K562 (cell line): Measurements from ENCODE around the gene QKI. TPM values are rescaled to one million over a fixed set of nuclear protein-coding genes. Genes with fewer than 3 reads are reported as not detected.

ENCODE experiments used
- CCNT2 ChIP-seq: IDR thresholded peaks from 2 replicates; pipeline ENCODE4 v1.6.1; 2011; ENCODE audit warnings: borderline replicate concordance, low read depth, mild to moderate bottlenecking, moderate library complexity, mixed read lengths, low read length; ENCODE audit not compliant: insufficient read length; ENCODE audit errors: extremely low read depth
- DPF2 ChIP-seq: fragments of 450-650 bp; IDR thresholded peaks from 2 replicates; pipeline ENCODE4 v1.6.1; 2016
- EGR1 ChIP-seq: fragments of 450-650 bp; conservative IDR thresholded peaks from 2 replicates; pipeline ENCODE4 v1.6.1; 2017; ENCODE audit warnings: mild to moderate bottlenecking
- EP300 ChIP-seq: IDR thresholded peaks from 2 replicates; pipeline ENCODE4 v1.6.1; 2012; ENCODE audit warnings: low read length, improper control_type of control experiment
- ETS2 ChIP-seq: IDR thresholded peaks from 2 replicates; pipeline ENCODE4 v1.6.1; 2016; ENCODE audit warnings: borderline replicate concordance, missing genetic modification characterization, mild to moderate bottlenecking, moderate library complexity, missing compliant biosample characterization; ENCODE audit not compliant: poor library complexity, severe bottlenecking
- FOXJ3 ChIP-seq: sonication (generic); formaldehyde crosslinking; IDR thresholded peaks from 2 replicates; pipeline ENCODE4 v1.4.0; 2020; ENCODE audit warnings: mild to moderate bottlenecking, missing genetic modification reagents
- FOXK2 ChIP-seq, 2 experiments: fragments of 450-650 bp; IDR thresholded peaks in 1 of 2; conservative IDR thresholded peaks in 1 of 2; 2 replicates each; pipeline ENCODE4 v1.6.1; 2016; ENCODE audit warnings: low read depth in 2 of 2, mild to moderate bottlenecking in 1 of 2
- MBD2 ChIP-seq: sonication (generic); IDR thresholded peaks from 2 replicates; pipeline ENCODE4 v1.6.1; 2016; ENCODE audit warnings: low read depth, borderline replicate concordance
- MTA1 ChIP-seq: fragments of 450-650 bp; IDR thresholded peaks from 2 replicates; pipeline ENCODE4 v1.6.1; 2017; ENCODE audit warnings: borderline replicate concordance
- NEUROD1 ChIP-seq: fragments of 150-350 bp; IDR thresholded peaks from 2 replicates; pipeline ENCODE4 v1.6.1; 2014; ENCODE audit warnings: borderline replicate concordance, low read length, low read depth; ENCODE audit not compliant: partially characterized antibody
- OTX1 ChIP-seq: fragments of 450-650 bp; formaldehyde crosslinking; IDR thresholded peaks from 2 replicates; pipeline ENCODE4 v1.4.0; 2022; ENCODE audit warnings: mild to moderate bottlenecking
- PHF20 ChIP-seq: fragments of 450-650 bp; IDR thresholded peaks from 2 replicates; pipeline ENCODE4 v1.6.1; 2018; ENCODE audit not compliant: partially characterized antibody
- POU5F1 ChIP-seq: fragments of 150-350 bp; IDR thresholded peaks from 2 replicates; pipeline ENCODE4 v1.6.1; 2014; ENCODE audit warnings: borderline replicate concordance, low read length, low read depth, mild to moderate bottlenecking; ENCODE audit not compliant: partially characterized antibody
- RUNX1 ChIP-seq: sonication (generic); IDR thresholded peaks from 2 replicates; pipeline ENCODE4 v1.6.1; 2016; ENCODE audit warnings: antibody characterized with exemption, low read depth
- SAFB2 ChIP-seq: fragments of 200-400 bp; formaldehyde crosslinking; IDR thresholded peaks from 2 replicates; pipeline ENCODE4 v1.6.1; 2018; ENCODE audit warnings: borderline replicate concordance, low read length, low read depth, moderate library complexity; ENCODE audit not compliant: severe bottlenecking
- SMAD4 ChIP-seq: fragments of 250-450 bp; sonication (Bioruptor Pico); conservative IDR thresholded peaks from 2 replicates; pipeline ENCODE4 v1.8.0; 2021; ENCODE audit warnings: inconsistent platforms, mild to moderate bottlenecking, moderate library complexity
- SRSF9 ChIP-seq: fragments of 200-400 bp; formaldehyde crosslinking; IDR thresholded peaks from 2 replicates; pipeline ENCODE4 v1.6.1; 2017; ENCODE audit warnings: low read depth, low read length, borderline replicate concordance
- TCF7L2 ChIP-seq: fragments of 150-350 bp; IDR thresholded peaks from 2 replicates; pipeline ENCODE4 v1.6.1; 2016; ENCODE audit warnings: low read depth, mild to moderate bottlenecking, low read length, moderate library complexity
- TEAD2 ChIP-seq: fragments of 450-650 bp; IDR thresholded peaks from 2 replicates; pipeline ENCODE4 v1.6.1; 2016; ENCODE audit warnings: missing genetic modification characterization, control low read depth, missing compliant biosample characterization
- ZFPM2 ChIP-seq: fragments of 250-450 bp; sonication (Bioruptor Pico); IDR thresholded peaks from 2 replicates; pipeline ENCODE4 v1.5.1; 2022; ENCODE audit warnings: mild to moderate bottlenecking
- ZKSCAN1 ChIP-seq: fragments of 150-350 bp; IDR thresholded peaks from 2 replicates; pipeline ENCODE4 v1.6.1; 2016; ENCODE audit warnings: low read depth, low read length
- ZNF12 ChIP-seq: sonication (generic); formaldehyde crosslinking; IDR thresholded peaks from 2 replicates; pipeline ENCODE4 v1.4.0; 2020; ENCODE audit warnings: mild to moderate bottlenecking, missing genetic modification reagents
- ZNF121 ChIP-seq: sonication (generic); formaldehyde crosslinking; conservative IDR thresholded peaks from 2 replicates; pipeline ENCODE4 v1.8.0; 2022; ENCODE audit warnings: missing genetic modification reagents
- ZNF436 ChIP-seq: fragments of 250-450, 450-650 bp; sonication (Bioruptor Pico); formaldehyde crosslinking; IDR thresholded peaks from 2 replicates; pipeline ENCODE4 v1.7.0; 2020; ENCODE audit warnings: mild to moderate bottlenecking
- ZNF696 ChIP-seq: fragments of 250-450 bp; sonication (Bioruptor Pico); conservative IDR thresholded peaks from 2 replicates; pipeline ENCODE4 v1.4.0; 2020; ENCODE audit warnings: mild to moderate bottlenecking, moderate library complexity
- polyA plus RNA-seq, 8 experiments: library from polyadenylated mRNA; depleted of rRNA in 4 of 8; stranded (reverse) in 5 of 8; unstranded in 3 of 8; fragments of >200 nt; fragmentation: Nextera tagmentation in 2 of 8; fragmentation: Illumina TruSeq in 1 of 8; extraction: Ambion mirVana in 2 of 8; extraction: Trizol in 1 of 8; gene quantifications; 2 replicates each; pipeline versions ENCODE4 v1.2.1 to v1.2.3, GENCODE V29; 2011 to 2014; ENCODE audit warnings: inconsistent platforms in 1 of 8, missing spikeins in 1 of 8
- total RNA-seq, 7 experiments: library from RNA; depleted of rRNA in 6 of 7; stranded (reverse); fragments of >200 nt in 6 of 7; fragmentation: Illumina TruSeq in 2 of 7; extraction: Trizol in 2 of 7; gene quantifications; 2 replicates each; pipeline versions ENCODE4 v1.2.1 to v1.2.3, GENCODE V29; 2011 to 2021; ENCODE audit warnings: low replicate concordance in 1 of 7
- TF ChIP-seq, protein P1 (sequence below): sonication (generic); formaldehyde crosslinking; IDR thresholded peaks from 2 replicates; pipeline ENCODE4 v1.8.0; 2023; ENCODE audit warnings: mild to moderate bottlenecking, missing genetic modification reagents
- TF ChIP-seq, protein P2 (sequence below): fragments of 250-450 bp; sonication (Bioruptor Pico); IDR thresholded peaks from 2 replicates; pipeline ENCODE4 v1.4.0; 2020; ENCODE audit warnings: mild to moderate bottlenecking

The QKI gene
- total and polyA plus RNA-seq, 9 of the 15 experiments (the other 6 are each of a cell fraction or from before 2014, with no cell fraction given): 20.4 to 215 (median 123) TPM

DNA sequence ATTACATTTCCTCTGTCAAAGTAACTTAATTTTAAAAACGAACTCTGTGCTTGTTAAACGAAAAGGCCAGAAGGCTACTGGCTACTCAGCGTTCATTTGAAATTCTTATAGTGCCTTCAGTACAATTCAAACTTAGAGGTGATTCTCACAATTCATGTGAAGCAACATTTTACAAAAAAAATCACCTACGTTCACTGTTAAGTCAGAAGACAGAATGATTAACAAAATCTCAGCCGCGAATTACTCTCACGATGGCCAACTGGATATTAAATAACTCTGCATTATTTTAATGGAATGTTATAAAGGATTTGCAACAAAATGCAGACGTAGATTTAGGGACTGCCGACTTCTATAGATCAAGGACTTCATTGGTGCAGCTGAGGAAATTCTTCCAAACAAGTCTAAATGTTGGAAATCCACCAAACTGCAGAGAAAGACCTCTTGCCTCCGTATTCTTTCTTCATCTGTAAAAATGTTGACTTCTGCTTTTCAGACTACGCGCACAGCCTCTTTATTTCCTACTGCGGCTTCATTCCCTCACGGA lies 1.6 kb upstream of the QKI start (continued):
- TF ChIP-seq, protein P1, sequence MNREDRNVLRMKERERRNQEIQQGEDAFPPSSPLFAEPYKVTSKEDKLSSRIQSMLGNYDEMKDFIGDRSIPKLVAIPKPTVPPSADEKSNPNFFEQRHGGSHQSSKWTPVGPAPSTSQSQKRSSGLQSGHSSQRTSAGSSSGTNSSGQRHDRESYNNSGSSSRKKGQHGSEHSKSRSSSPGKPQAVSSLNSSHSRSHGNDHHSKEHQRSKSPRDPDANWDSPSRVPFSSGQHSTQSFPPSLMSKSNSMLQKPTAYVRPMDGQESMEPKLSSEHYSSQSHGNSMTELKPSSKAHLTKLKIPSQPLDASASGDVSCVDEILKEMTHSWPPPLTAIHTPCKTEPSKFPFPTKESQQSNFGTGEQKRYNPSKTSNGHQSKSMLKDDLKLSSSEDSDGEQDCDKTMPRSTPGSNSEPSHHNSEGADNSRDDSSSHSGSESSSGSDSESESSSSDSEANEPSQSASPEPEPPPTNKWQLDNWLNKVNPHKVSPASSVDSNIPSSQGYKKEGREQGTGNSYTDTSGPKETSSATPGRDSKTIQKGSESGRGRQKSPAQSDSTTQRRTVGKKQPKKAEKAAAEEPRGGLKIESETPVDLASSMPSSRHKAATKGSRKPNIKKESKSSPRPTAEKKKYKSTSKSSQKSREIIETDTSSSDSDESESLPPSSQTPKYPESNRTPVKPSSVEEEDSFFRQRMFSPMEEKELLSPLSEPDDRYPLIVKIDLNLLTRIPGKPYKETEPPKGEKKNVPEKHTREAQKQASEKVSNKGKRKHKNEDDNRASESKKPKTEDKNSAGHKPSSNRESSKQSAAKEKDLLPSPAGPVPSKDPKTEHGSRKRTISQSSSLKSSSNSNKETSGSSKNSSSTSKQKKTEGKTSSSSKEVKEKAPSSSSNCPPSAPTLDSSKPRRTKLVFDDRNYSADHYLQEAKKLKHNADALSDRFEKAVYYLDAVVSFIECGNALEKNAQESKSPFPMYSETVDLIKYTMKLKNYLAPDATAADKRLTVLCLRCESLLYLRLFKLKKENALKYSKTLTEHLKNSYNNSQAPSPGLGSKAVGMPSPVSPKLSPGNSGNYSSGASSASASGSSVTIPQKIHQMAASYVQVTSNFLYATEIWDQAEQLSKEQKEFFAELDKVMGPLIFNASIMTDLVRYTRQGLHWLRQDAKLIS (CRISPR knock-in tag): 0 out of 2 replicates have a peak, but pooled peaks have one; percentile 1
- no peak for TF ChIP-seq ZKSCAN1
- no peak for TF ChIP-seq OTX1 (CRISPR knock-in tag)
- TF ChIP-seq ZNF12 (CRISPR knock-in tag): no peak
- TF ChIP-seq NEUROD1: no peak
- TF ChIP-seq MBD2: no peak
- no peak for TF ChIP-seq POU5F1
- TF ChIP-seq, protein P2, sequence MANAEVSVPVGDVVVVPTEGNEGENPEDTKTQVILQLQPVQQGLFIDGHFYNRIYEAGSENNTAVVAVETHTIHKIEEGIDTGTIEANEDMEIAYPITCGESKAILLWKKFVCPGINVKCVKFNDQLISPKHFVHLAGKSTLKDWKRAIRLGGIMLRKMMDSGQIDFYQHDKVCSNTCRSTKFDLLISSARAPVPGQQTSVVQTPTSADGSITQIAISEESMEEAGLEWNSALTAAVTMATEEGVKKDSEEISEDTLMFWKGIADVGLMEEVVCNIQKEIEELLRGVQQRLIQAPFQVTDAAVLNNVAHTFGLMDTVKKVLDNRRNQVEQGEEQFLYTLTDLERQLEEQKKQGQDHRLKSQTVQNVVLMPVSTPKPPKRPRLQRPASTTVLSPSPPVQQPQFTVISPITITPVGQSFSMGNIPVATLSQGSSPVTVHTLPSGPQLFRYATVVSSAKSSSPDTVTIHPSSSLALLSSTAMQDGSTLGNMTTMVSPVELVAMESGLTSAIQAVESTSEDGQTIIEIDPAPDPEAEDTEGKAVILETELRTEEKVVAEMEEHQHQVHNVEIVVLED: no peak
- no peak for TF ChIP-seq ZNF121 (CRISPR knock-in tag)
- no peak for TF ChIP-seq TEAD2 (tag)
- no peak for TF ChIP-seq EGR1
- no peak for TF ChIP-seq ZNF696
- no peak for TF ChIP-seq PHF20
- TF ChIP-seq MTA1: no peak
- TF ChIP-seq SMAD4 (CRISPR knock-in tag): no peak
- no peak for TF ChIP-seq FOXJ3 (CRISPR knock-in tag)
- no peak for TF ChIP-seq ZFPM2 (CRISPR knock-in tag)
- TF ChIP-seq RUNX1: no peak
- no peak for TF ChIP-seq SRSF9
- TF ChIP-seq SAFB2: no peak
- no peak for TF ChIP-seq TCF7L2
- TF ChIP-seq ZNF436: no peak
- TF ChIP-seq DPF2: peak; percentile 37; the same call in 1 of the 2 replicates
- no peak for TF ChIP-seq ETS2 (tag)
- no peak for TF ChIP-seq EP300
- no peak for TF ChIP-seq FOXK2 (conservative IDR thresholded peaks at IDR 0.05 in 1 of 2, IDR thresholded peaks at IDR 0.05 in 1 of 2; ENCODE audit: low read depth in 2 of 2)
- no peak for TF ChIP-seq CCNT2
